ENCODE data around the gene SLC9A9.

SLC9A9 gene

GRCh38 chr3:143590660-143591059 lies 257.6 kb downstream of the SLC9A9 start:
- no peak for DNase-seq

GRCh38 chr3:143586576-143586975 lies 261.7 kb downstream of the SLC9A9 start:
- no peak for DNase-seq

GRCh38 chr3:143585720-143586456 lies 262.4 kb downstream of the SLC9A9 start:
- DNase-seq, result no peak

GRCh38 chr3:143584474-143584873 lies 263.8 kb downstream of the SLC9A9 start:
- DNase-seq, result no peak

- no peak for DNase-seq
Measured at GRCh38 chr3:143581972-143582722, 266.1 kb downstream of the SLC9A9 start.

- no peak for DNase-seq
Measured at GRCh38 chr3:143578810-143579435, 269.3 kb downstream of the SLC9A9 start.

GRCh38 chr3:143576568-143577270 lies 271.5 kb downstream of the SLC9A9 start:
- no peak for DNase-seq

- DNase-seq, result no peak
Measured at GRCh38 chr3:143574933-143575332, 273.3 kb downstream of the SLC9A9 start.

GRCh38 chr3:143573610-143574303 lies 274.5 kb downstream of the SLC9A9 start:
- no peak for DNase-seq

GRCh38 chr3:143571548-143571947 lies 276.7 kb downstream of the SLC9A9 start:
- DNase-seq, result no peak

- no peak for DNase-seq
Measured at GRCh38 chr3:143567823-143568222, 280.4 kb downstream of the SLC9A9 start.

- DNase-seq, result no peak
Measured at GRCh38 chr3:143565951-143566350, 282.3 kb downstream of the SLC9A9 start.

GRCh38 chr3:143563786-143564185 lies 284.5 kb downstream of the SLC9A9 start:
- DNase-seq, result no peak

GRCh38 chr3:143562789-143563188 lies 285.5 kb downstream of the SLC9A9 start:
- no peak for DNase-seq

- no peak for DNase-seq
Measured at GRCh38 chr3:143559296-143559695, 289.0 kb downstream of the SLC9A9 start.

GRCh38 chr3:143552851-143553250 lies 295.4 kb downstream of the SLC9A9 start:
- no peak for DNase-seq

GRCh38 chr3:143551761-143552160 lies 296.5 kb downstream of the SLC9A9 start:
- DNase-seq, result no peak

GRCh38 chr3:143548861-143549497 lies 299.3 kb downstream of the SLC9A9 start:
- DNase-seq, result no peak

- no peak for DNase-seq
Measured at GRCh38 chr3:143548393-143548792, 299.9 kb downstream of the SLC9A9 start.

GRCh38 chr3:143538577-143538981 lies 309.7 kb downstream of the SLC9A9 start:
- no peak for DNase-seq

GRCh38 chr3:143538061-143538460 lies 310.2 kb downstream of the SLC9A9 start:
- DNase-seq, result no peak
